Measurements from ENCODE around the gene TRIM14.
"Not testable (repeated sequence)": the region's sequence is repeated elsewhere in the genome, so short reads cannot be mapped to it uniquely, and the experiment has no call there.

Gene TRIM14

GRCh38 chr9:98142182-98142907, 23.3 kb upstream of the TRIM14 start:
- peak in 3 of 4 experiments; percentile 37 to 66 (median 45) for DNase-seq

DNA sequence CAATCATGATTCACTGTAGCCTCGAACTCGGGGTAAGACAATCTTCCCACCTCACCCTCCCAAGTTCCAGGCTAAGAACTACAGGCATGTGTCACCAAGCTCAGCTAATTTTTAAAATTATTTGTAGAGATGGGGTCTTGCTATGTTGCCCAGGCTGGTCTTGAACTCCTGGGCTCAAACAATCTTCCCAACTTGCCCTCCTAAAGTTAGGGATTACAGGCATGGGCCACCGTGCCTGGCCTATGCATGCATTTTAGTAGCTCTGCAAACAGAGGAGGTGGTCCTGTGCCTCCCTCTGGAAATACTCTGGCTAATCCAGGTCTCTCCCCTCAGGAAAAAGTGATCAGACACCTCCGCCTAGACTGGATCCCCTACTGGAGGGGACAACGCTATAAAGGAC, 21.5 kb upstream of the TRIM14 start:
- DNase-seq = no peak

- DNase-seq = no peak
Measured at GRCh38 chr9:98136489-98136888, 17.5 kb upstream of the TRIM14 start.

DNA sequence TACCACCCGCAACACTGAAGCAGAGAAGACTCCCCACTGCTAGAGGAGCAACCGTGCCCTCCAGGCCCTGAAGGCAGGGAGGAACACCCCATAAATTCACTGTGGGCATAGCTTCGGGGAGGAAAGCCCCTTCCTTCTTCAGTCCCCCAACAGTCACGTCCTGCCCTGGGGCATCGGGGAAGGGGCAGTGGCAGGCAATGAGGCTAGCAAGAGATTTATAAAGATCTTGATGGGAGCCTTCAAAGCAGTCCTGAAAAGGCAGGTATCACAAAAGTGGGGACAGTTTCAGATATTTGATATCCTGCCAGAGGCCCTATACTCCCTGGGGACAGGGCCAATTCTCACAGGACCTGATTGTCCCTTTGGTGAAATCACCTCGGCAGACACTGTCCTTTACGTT, 16.9 kb upstream of the TRIM14 start:
- DNase-seq = no peak

DNA sequence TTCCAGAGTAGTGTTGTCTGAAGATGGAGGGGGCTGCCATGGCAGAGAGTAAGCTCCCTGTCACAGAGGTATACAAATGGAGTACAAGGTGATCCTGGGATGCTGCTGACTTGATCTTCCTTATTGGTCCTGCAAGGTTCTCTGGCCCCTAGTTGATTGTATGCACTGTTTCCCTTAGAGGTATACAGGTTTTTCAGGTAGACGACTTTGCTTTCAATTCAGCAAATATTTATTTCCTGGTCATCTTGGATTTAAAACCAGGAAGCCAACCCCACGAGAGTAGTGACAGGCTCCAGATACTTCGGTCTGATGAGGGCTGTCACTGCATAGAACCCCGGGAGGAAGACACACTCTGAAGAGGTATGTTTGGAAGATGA, 16.5 kb upstream of the TRIM14 start:
- no peak for DNase-seq

GRCh38 chr9:98134702-98135557, 15.9 kb upstream of the TRIM14 start:
- no peak for DNase-seq

DNA sequence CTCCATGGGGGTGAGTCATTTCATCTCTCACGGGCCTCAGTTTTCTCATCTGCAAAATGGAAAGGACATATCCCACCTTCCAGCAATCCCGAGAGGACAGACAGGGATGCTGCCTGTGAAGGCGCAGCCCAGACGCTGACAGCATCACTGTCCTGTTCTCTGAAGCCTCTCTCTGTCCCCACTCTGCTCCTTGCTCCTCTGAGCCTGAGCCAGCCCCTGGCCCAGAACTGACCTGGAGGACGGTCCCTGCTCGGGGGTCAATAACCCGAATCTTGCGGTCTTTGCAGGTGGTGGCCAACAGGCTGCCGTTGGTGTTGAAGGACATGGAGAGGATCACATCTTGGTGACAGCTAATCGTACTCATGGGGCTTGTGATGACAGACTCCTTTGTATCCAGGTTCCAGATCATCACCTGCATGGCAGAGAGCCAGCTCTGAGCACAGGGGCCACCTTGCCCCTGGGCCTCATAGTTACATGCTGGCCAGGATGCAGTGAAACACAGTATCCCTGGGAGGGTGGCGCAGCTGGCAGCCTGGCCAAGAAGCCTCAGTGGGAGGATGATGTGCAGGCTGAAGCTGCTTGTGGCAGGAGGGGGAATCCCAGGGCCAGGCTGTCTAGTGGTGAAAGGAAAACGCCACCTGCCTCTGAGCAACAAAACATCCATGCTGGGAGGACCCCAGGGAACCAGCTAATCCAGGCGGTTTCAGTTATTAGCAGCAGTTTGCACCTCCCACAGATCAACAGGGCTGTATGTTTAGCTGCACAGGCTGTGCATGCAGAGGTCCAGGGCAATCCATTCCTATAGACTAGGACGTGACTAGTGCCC, 14.0 kb upstream of the TRIM14 start:
- DNase-seq = peak in 1 of 4 experiments; percentile 19

GRCh38 chr9:98132158-98132557, 13.1 kb upstream of the TRIM14 start:
- no peak for DNase-seq

GRCh38 chr9:98130576-98131228, 11.7 kb upstream of the TRIM14 start:
- no peak for DNase-seq

GRCh38 chr9:98130060-98130459, 11.0 kb upstream of the TRIM14 start:
- DNase-seq = not testable (repeated sequence)

DNA sequence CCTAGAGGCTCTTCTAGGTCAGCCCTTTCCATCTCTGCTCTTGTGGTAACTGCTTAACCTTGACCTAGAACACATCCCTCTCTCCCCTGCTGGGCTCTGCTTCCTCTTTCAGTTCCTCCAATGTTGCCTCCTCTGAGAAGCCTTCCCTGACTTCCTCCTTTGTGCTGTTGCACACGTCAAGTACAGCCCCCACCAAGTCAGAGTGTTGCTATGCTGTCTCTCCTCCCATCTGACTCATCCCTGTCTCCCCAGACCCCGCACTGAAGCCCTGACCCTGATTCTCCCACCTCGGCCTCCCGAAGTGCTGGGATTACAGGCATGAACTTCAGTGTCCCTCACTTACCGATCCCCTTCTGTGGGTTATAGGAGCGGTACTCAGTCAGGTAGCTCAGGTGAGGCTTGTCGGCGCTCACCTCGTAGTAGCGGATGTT, 10.4 kb upstream of the TRIM14 start:
- DNase-seq = peak; percentile 90 to 97 (median 94)

GRCh38 chr9:98128316-98128715, 9.3 kb upstream of the TRIM14 start:
- no peak for DNase-seq

DNA sequence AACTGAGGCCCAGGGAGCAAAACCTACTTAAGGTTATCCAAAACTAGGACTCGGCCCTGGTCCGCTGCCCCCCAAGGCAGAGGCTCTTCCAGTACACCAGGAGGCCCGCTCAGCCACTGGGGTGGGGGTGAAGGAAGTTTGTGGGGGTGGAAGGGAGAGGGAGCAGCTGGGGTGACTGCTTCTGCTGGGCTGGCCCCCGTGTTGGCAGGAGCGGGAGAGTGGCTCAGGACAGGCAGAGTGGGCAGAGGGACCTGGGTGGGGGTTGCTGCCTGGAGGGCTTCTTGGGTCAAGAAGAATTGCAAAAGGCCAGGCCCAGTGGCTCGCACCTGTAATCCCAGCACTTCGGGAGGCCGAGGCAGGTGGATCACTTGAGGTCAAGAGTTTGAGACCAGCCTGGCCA, 8.2 kb upstream of the TRIM14 start:
- DNase-seq = no peak

GRCh38 chr9:98124637-98125426, 5.8 kb upstream of the TRIM14 start:
- no peak for DNase-seq

DNA sequence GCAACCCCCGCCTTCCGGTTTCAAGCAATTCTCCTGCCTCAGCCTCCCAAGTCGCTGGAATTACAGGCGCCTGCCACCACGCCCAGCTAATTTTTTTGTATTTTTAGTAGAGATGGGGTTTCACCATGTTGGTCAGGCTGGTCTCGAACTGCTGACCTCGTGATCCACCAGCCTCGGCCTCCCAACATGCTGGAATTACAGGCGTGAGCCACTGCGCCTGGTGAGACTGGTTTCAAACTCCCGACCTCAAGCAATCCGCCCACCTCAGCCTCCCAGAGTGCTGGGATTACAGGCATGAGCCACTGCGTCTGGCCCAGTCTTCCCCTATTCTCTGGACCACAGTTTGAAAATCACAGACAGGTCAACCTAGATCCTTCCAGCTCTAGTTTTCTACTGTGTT, 5.1 kb upstream of the TRIM14 start:
- not testable (repeated sequence) for DNase-seq

DNA sequence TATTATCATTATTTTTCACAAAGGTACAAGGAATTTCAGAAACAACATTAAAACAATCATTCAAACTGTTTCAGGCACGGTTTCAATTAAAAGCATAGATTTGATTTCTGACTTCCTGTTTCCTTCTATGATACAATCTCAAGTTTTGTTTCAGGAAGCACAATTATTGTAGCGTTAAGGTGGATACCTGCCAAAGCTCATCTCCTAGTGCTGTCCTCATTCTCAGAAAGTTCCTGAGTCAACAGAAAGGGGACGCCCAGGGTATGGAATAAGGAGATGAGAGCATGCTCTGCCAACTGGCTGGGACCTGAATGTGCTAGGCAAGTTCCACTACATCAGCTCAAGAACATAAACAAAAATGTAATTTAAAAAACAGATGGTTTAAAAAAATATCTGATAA, 2.0 kb upstream of the TRIM14 start:
- peak in 3 of 4 experiments; percentile 11 to 20 (median 16) for DNase-seq

DNA sequence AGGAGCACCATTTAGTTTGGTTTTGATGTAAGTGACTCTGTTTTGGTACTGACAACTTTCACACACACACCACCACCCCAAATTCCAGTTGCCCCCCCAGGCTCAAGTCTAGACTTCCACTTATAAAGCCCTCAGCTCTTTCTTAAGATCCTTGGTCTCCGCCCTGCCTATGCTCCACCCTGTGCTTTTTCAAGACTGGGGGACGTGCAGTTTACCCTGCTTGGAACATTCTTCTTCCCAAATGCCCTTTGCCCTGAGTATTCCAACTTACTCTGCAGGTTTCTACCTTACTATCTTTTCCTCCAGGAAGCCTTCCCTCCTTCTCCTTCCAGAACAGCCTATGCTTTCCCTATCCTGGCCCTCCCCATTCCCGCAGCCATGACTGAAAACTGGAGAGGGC, 1.5 kb upstream of the TRIM14 start:
- DNase-seq = no peak

DNA sequence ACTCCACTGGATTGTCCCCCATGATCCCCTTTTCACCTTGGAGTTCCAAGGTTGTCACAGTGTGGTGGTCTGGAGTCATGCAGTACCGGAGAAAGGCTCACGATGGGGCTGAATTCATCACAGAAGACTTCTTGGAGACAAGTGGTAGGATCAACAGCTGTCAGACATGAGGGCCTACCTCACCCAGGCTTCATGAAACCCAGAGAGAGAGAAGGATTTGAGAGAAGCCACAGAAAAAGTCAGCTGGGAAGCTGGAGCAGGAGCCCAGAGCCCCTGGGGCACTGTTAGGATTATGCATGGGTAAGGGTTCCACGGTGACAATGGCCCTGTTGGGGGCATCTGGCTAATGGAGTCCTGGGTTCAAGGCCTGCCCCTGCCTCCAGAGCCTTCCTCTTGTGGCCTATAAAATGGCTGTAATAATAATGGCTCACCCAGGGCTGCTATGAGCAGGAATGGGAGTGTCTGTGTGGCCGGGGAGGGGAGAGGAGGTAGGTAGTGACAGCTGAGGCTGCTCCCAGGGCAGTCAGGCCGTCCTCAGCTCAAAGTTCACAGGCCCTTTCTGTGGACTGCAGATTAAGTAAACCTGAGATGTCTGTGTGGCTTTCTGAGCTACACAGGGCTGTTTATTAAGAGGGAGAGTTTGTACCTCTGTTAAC, 910 bp downstream of the TRIM14 start:
- DNase-seq = peak; percentile 46 to 69 (median 66)

- not testable (repeated sequence) for DNase-seq
Measured at GRCh38 chr9:98117097-98117496, 1.9 kb downstream of the TRIM14 start.

GRCh38 chr9:98109052-98109451, 10.0 kb downstream of the TRIM14 start:
- peak in 1 of 4 experiments; percentile 21 for DNase-seq

- DNase-seq = peak; percentile 74 to 91 (median 82)
Measured at GRCh38 chr9:98108531-98109031, 10.4 kb downstream of the TRIM14 start.

All from suppressor macrophage (primary cell).